BLaER1 (cell line): ENCODE data around the gene PLP1.
"Not testable (repeated sequence)": the region's sequence is repeated elsewhere in the genome, so short reads cannot be mapped to it uniquely, and the experiment has no call there.

Experiments
- H3K27ac ChIP-seq: shearing (Covaris generic); formaldehyde crosslinking; 2 replicates; pipeline ENCODE4 v1.8.1; 2022
- H3K27me3 ChIP-seq: shearing (Covaris generic); formaldehyde crosslinking; 2 replicates; pipeline ENCODE4 v1.8.1; 2022
- H3K36me3 ChIP-seq: shearing (Covaris generic); formaldehyde crosslinking; 2 replicates; pipeline ENCODE4 v1.8.1; 2022
- H3K4me1 ChIP-seq: shearing (Covaris generic); formaldehyde crosslinking; 2 replicates; pipeline ENCODE4 v1.8.1; 2022
- H3K4me2 ChIP-seq: shearing (Covaris generic); formaldehyde crosslinking; 2 replicates; pipeline ENCODE4 v1.8.1; 2022
- H3K4me3 ChIP-seq: shearing (Covaris generic); formaldehyde crosslinking; 2 replicates; pipeline ENCODE4 v1.8.1; 2022
- H3K9ac ChIP-seq: shearing (Covaris generic); formaldehyde crosslinking; 2 replicates; pipeline ENCODE4 v1.8.1; 2022
- H3K9me3 ChIP-seq: shearing (Covaris generic); formaldehyde crosslinking; 2 replicates; pipeline ENCODE4 v1.8.1; 2022
- H4K20me1 ChIP-seq: shearing (Covaris generic); formaldehyde crosslinking; 2 replicates; pipeline ENCODE4 v1.8.1; 2022
- Cebpa-rat ChIP-seq: shearing (Covaris generic); IDR thresholded peaks from 2 replicates; pipeline ENCODE4 v1.8.1; 2022

PLP1 gene

DNA sequence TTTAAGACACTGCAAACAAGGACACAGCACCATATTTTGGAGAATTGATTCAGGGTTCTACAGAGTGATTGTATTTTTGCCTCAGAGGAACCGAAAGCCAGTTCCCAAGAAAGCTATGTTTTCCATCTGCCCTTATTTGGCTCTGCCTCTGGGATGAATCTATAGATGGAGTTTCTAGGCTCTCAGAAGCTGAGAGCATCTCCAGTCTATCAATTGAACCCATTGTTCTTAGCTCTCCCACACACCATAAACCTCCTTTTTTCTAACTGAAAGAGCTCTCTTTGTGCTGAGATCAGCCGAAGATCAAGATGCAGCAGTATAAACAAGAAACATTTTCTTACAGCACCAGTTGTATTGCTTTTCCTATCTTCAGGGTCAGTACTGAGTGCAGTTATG, 16.9 kb downstream of the PLP1 start:
- no peaks in the 10 kb centered on the region for H3K4me1 ChIP-seq
- H3K4me2 ChIP-seq, result no peak overlapping the region
- no peak for TF ChIP-seq Cebpa-rat
- no peak overlapping the region for H3K4me3 ChIP-seq
- H3K9me3 ChIP-seq, result no peaks in the 10 kb centered on the region
- H3K27me3 ChIP-seq, result no peaks in the 10 kb centered on the region
- no peaks in the 10 kb centered on the region for H4K20me1 ChIP-seq
- H3K9ac ChIP-seq, result no peak overlapping the region
- no peaks in the 10 kb centered on the region for H3K36me3 ChIP-seq
- no peak overlapping the region for H3K27ac ChIP-seq

DNA sequence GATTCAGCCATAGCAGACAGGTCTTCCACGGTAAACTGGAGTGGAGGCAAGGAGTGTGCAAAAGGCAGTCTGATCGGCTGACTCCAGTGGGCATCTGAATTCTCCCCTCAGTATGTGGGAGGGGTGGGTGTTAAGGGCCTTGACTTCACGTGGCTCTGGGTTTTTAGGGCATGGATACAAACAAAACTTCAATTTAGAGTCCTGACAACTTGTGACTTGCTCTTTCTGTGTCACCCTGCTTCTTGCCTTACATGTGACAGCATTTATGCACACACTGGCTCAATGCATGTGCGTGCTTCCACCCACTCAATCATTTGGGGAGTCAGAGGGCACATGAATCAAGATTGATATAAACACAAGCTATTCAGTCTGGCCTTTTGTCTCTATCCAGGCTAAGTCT, 17.5 kb downstream of the PLP1 start:
- Histone ChIP-seq H3K4me1 (no peaks in the 10 kb centered on the region), H3K9ac (no peak overlapping the region), H4K20me1 (no peaks in the 10 kb centered on the region), H3K9me3 (no peaks in the 10 kb centered on the region), H3K36me3 (no peaks in the 10 kb centered on the region), H3K4me2 (no peak overlapping the region), H3K27ac (no peak overlapping the region), H3K27me3 (no peaks in the 10 kb centered on the region), H3K4me3 (no peak overlapping the region)
- no peak for TF ChIP-seq Cebpa-rat

GRCh38 chrX:103797691-103798090, 21.1 kb downstream of the PLP1 start:
- Histone ChIP-seq H3K9ac (no peak overlapping the region), H3K4me3 (no peak overlapping the region), H3K36me3 (no peaks in the 10 kb centered on the region), H3K27ac (no peak overlapping the region), H3K4me2 (no peak overlapping the region), H3K9me3 (no peaks in the 10 kb centered on the region), H3K4me1 (no peaks in the 10 kb centered on the region), H3K27me3 (no peaks in the 10 kb centered on the region), H4K20me1 (no peaks in the 10 kb centered on the region)
- TF ChIP-seq Cebpa-rat, result peak; percentile 53

DNA sequence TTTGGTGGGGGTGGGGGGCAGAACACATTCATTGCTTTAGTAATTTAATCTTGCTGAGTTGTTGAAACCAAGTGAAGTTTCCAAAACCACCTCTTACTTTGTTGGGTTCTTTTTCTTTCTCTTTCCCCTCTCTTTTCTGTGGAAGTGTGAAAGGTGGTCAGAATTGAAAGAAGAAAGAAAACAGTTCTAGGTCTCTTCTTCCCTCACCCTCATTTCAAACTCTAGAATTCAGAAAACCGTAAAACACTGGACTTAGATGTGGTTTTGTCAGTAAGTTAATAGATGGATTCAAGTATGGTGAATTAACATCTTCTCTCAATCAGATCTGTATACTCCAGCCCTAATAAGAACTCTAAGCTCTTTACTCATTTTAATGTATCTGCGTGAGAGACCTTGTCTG, 23.7 kb downstream of the PLP1 start:
- H3K36me3 ChIP-seq, result no peaks in the 10 kb centered on the region
- H3K27me3 ChIP-seq, result no peaks in the 10 kb centered on the region
- no peak overlapping the region for H3K27ac ChIP-seq
- no peak for TF ChIP-seq Cebpa-rat
- no peaks in the 10 kb centered on the region for H3K9me3 ChIP-seq
- H4K20me1 ChIP-seq, result no peaks in the 10 kb centered on the region
- no peak overlapping the region for H3K4me2 ChIP-seq
- H3K4me3 ChIP-seq, result no peak overlapping the region
- no peak overlapping the region for H3K9ac ChIP-seq
- no peaks in the 10 kb centered on the region for H3K4me1 ChIP-seq

- Histone ChIP-seq H3K4me2 (no peak overlapping the region), H3K9me3 (no peaks in the 10 kb centered on the region), H3K9ac (no peak overlapping the region), H3K4me1 (no peaks in the 10 kb centered on the region), H3K27ac (no peak overlapping the region), H3K4me3 (no peak overlapping the region), H3K27me3 (no peaks in the 10 kb centered on the region), H4K20me1 (no peaks in the 10 kb centered on the region), H3K36me3 (no peaks in the 10 kb centered on the region)
- TF ChIP-seq Cebpa-rat, result no peak
These were observed 29.2 kb downstream of the PLP1 start for GRCh38 chrX:103805860-103806259.

- H3K27ac ChIP-seq, result no peak overlapping the region
- no peaks in the 10 kb centered on the region for H3K9me3 ChIP-seq
- H3K9ac ChIP-seq, result no peak overlapping the region
- no peak overlapping the region for H3K4me2 ChIP-seq
- H3K4me1 ChIP-seq, result no peaks in the 10 kb centered on the region
- H3K27me3 ChIP-seq, result no peaks in the 10 kb centered on the region
- H3K36me3 ChIP-seq, result no peaks in the 10 kb centered on the region
- no peak overlapping the region for H3K4me3 ChIP-seq
- TF ChIP-seq Cebpa-rat, result no peak
- no peaks in the 10 kb centered on the region for H4K20me1 ChIP-seq
These were observed 30.3 kb downstream of the PLP1 start for GRCh38 chrX:103806862-103807474.

- no peak overlapping the region for H3K4me2 ChIP-seq
- H3K4me1 ChIP-seq, result no peaks in the 10 kb centered on the region
- no peaks in the 10 kb centered on the region for H3K27me3 ChIP-seq
- no peak overlapping the region for H3K4me3 ChIP-seq
- no peak overlapping the region for H3K9ac ChIP-seq
- H3K36me3 ChIP-seq, result no peaks in the 10 kb centered on the region
- no peaks in the 10 kb centered on the region for H4K20me1 ChIP-seq
- H3K27ac ChIP-seq, result no peak overlapping the region
- no peaks in the 10 kb centered on the region for H3K9me3 ChIP-seq
- TF ChIP-seq Cebpa-rat, result no peak
These were observed 35.2 kb downstream of the PLP1 start for GRCh38 chrX:103811858-103812257.

DNA sequence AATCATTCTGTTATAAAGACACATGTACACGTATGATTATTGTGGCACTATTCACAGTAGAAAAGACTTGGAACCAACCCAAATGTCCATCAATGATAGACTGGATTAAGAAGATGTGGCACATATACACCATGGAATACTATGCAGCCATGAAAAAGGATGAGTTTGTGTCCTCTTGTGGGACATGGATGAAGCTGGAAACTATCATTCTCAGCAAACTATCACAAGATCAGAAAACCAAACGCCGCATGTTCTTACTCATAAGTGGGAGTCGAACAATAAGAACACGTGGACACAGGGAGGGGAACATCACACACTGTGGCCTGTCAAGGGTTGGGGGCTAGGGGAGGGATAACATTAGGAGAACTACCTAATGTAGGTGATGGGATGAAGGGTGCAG, 40.5 kb downstream of the PLP1 start:
- H4K20me1 ChIP-seq, H3K4me1 ChIP-seq: not testable (repeated sequence)

DNA sequence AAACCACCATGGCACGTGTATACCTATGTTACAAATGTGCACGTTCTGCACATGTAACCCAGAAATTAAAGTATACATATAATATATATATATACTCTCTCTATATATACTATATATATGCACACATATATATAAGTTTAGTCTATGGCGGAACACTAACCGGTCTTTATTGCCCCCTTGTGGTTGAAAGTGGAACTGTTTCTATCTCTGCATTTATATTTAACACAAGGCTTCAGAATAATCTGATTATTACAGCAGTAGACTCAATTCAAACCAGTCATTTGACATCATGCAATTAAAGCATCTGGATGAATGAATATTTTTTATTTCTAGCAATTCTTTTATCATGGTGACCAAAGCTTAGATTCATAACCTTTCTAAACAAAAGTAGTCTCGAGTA, 40.9 kb downstream of the PLP1 start:
- no peak overlapping the region for H3K4me3 ChIP-seq
- no peaks in the 10 kb centered on the region for H4K20me1 ChIP-seq
- H3K4me2 ChIP-seq, result no peak overlapping the region
- no peaks in the 10 kb centered on the region for H3K27me3 ChIP-seq
- TF ChIP-seq Cebpa-rat, result no peak
- H3K27ac ChIP-seq, result no peak overlapping the region
- no peak overlapping the region for H3K9ac ChIP-seq
- no peaks in the 10 kb centered on the region for H3K4me1 ChIP-seq
- H3K9me3 ChIP-seq, result no peaks in the 10 kb centered on the region
- H3K36me3 ChIP-seq, result no peaks in the 10 kb centered on the region

More for the DNA sequence above, 40.5 kb downstream of the PLP1 start:
- not testable (repeated sequence) for H3K4me3 ChIP-seq, H3K27me3 ChIP-seq, H3K27ac ChIP-seq, H3K4me2 ChIP-seq, H3K9ac ChIP-seq, H3K9me3 ChIP-seq, H3K36me3 ChIP-seq

- no peak overlapping the region for H3K4me2 ChIP-seq
- H3K9me3 ChIP-seq, result no peaks in the 10 kb centered on the region
- no peak overlapping the region for H3K9ac ChIP-seq
- H3K4me1 ChIP-seq, result no peaks in the 10 kb centered on the region
- H3K4me3 ChIP-seq, result no peak overlapping the region
- no peak for TF ChIP-seq Cebpa-rat
- no peaks in the 10 kb centered on the region for H3K27me3 ChIP-seq
- no peaks in the 10 kb centered on the region for H4K20me1 ChIP-seq
- H3K27ac ChIP-seq, result no peak overlapping the region
- no peaks in the 10 kb centered on the region for H3K36me3 ChIP-seq
These were observed 42.4 kb downstream of the PLP1 start for GRCh38 chrX:103818842-103819619.

- H3K27me3 ChIP-seq, H3K36me3 ChIP-seq, H3K4me3 ChIP-seq, H3K27ac ChIP-seq, H3K4me1 ChIP-seq, H3K4me2 ChIP-seq, H3K9ac ChIP-seq, H4K20me1 ChIP-seq, H3K9me3 ChIP-seq: not testable (repeated sequence)
These were observed 44.2 kb downstream of the PLP1 start for GRCh38 chrX:103820802-103821201.
